HG03159 (cell line): ENCODE data around the gene ZNF771.

ENCODE experiments used
- ATAC-seq: cut with Tn5 transposase; IDR thresholded peaks from one replicate; pipeline ENCODE4 v1.9.1; 2021; ENCODE audit warnings: mild to moderate bottlenecking, moderate library complexity; ENCODE audit not compliant: unreplicated experiment

Gene ZNF771

DNA sequence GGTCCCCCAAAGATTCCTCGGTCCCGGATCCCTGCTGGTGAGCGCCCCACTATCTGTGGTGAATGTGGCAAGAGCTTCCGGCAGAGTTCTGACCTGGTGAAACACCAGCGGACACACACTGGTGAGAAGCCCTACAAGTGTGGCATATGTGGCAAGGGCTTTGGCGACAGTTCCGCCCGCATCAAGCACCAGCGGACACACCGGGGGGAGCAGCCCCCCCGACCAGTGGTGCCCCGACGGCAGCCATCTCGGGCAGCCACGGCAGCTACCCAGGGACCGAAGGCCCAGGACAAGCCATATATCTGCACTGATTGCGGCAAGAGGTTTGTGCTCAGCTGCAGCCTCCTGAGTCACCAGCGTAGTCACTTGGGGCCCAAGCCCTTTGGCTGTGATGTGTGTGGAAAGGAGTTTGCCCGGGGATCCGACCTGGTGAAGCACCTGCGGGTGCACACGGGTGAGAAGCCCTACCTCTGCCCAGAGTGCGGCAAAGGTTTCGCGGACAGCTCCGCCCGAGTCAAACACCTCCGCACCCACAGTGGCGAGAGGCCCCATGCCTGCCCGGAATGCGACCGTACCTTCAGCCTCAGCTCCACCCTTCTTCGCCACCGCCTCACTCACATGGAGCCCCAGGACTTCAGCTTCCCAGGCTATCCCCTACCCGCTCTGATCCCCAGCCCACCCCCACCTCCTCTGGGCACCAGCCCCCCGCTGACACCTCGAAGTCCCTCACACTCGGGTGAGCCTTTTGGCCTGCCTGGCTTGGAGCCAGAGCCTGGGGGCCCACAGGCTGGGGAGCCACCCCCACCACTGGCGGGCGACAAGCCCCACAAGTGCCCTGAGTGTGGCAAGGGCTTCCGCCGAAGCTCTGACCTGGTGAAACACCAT lies 9.4 kb upstream of the ZNF771 start:
- ATAC-seq = no peak

DNA sequence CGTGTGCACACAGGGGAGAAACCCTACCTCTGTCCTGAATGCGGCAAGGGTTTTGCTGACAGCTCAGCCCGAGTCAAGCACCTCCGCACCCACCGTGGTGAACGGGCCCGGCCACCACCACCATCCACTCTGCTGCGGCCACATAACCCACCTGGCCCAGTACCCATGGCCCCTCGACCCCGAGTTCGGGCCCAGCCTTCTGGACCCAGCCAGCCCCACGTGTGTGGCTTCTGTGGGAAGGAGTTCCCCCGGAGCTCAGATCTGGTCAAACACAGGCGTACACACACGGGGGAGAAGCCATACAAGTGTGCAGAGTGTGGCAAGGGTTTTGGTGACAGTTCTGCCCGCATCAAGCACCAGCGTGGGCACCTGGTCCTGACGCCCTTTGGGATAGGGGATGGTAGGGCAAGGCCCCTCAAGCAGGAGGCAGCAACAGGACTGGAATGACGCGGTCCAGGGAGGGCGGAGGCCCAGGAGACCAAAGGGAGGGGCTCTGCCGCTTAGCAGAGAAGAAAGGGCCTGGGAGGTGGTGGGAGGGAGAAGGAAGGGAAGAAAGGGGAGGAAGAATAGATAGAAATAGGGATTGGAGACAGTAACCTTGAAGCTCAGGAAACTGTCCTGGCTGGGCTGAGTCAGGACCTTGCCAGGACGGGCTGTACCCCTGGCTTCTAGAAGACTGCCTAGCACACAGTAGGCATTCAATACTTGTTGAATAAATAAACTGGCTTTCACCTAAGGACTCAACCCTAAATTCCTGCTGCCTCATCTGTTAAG lies 8.6 kb upstream of the ZNF771 start:
- no peak for ATAC-seq

DNA sequence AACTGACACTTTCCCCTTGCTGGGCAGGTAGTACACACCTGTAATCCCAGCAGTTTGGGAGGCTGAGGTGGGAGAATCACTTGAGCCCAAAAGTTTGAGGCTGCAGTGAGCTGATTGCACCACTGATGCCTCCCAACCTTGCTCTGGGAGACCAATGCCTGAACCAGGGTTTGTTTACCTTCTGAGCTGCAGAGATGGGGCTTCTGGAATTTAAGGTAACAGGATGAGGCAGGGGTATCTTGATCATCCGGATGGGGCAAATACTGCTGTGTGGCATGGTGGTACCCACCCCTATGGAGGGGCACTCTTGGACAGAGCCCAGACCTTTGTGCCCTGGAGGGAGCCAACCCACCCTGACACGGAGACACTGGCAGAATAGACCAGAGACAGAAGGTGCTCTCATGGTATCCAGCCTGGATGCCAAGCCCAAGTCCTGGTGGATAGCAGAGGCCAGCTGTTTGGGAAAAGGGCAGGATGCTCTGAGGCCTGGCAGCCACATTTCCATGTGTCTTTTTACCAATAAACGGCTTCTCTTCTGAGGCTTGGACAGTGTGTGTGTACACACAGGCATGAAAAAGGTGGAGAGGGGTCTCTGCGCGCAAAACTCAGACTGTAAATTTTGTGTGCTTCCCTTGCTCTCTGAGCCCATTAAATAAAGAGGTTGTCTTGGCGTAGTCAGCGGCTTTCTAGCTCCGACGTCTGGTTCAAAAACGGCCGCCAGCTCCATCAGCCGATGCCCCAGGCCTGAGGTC lies 7.8 kb upstream of the ZNF771 start:
- no peak for ATAC-seq

DNA sequence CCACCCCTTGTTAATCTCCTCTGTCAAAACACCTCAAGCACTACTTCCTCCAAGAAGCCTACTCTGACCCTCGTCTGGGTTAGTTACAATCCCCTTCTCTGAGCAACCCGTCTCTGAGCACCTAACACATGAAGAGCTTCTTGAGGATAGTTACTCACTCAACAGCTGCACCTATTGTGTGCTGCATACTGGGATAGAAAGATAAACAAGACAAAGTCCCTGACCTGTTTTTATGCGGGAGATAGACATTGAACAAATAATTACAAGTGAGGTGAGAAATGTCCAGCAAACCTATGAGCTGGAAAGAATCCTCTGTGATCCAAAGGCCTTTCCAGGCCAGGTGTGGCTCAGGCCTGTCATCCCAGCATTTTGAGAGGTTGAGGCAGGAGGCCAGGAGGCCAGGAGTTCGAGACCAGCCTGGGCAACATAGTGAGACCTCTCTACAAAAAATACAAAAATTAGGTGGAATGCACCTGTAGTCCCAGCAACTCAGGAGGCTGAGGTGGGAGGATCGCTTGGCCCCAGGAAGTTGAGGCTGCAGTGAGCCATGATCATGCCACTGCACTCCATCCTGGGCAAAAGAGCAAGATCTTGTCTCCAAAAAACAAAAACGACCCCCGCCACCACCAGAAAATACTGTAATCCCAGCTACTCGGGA lies 5.5 kb upstream of the ZNF771 start:
- ATAC-seq = no peak

DNA sequence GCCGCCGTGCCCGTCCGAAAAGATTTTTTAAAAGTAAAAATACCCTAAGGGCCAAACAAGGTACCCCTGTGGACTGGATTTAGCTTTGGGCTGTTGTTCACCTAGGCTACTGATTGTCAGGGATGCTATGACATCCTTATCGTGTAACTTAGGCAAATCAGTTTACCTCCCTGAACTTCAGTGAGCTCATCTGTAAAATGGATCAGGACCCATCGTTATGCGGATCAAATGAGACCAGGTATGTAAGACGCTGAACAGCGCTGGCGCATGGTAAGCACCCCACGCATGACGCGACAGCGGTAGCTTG lies 658 bp upstream of the ZNF771 start:
- no peak for ATAC-seq

DNA sequence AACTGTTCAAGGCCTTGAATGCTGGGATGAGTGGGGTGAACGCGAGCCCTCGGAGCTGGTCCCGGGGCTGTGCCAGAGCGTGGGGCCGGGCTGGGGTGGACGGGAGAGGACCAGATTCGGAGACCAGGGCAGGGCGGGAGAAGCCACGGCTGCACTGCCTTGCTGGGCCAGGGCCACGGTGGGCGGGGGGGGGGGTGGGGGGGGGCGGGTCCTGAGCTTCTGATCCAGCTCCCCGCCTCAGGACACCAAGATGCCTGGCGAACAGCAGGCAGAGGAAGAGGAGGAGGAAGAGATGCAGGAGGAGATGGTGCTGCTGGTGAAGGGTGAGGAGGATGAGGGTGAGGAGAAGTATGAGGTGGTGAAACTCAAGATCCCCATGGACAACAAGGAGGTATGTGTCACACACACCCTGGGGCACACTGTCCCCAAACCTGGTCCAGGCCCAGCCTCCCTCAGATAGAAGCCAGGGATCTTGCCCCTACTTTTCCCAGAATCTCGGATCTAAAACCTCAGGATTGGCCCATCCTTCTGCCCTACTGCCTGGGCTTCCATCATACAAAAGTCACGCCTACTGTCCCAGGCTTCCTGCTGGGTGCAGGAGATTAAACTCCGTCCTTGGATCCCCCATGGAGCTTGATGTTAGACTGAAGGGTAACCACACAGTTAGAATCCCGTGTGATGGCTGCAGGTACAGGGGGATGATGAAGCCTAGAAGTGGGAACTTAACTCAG lies 563 bp downstream of the ZNF771 start:
- ATAC-seq = no peak

DNA sequence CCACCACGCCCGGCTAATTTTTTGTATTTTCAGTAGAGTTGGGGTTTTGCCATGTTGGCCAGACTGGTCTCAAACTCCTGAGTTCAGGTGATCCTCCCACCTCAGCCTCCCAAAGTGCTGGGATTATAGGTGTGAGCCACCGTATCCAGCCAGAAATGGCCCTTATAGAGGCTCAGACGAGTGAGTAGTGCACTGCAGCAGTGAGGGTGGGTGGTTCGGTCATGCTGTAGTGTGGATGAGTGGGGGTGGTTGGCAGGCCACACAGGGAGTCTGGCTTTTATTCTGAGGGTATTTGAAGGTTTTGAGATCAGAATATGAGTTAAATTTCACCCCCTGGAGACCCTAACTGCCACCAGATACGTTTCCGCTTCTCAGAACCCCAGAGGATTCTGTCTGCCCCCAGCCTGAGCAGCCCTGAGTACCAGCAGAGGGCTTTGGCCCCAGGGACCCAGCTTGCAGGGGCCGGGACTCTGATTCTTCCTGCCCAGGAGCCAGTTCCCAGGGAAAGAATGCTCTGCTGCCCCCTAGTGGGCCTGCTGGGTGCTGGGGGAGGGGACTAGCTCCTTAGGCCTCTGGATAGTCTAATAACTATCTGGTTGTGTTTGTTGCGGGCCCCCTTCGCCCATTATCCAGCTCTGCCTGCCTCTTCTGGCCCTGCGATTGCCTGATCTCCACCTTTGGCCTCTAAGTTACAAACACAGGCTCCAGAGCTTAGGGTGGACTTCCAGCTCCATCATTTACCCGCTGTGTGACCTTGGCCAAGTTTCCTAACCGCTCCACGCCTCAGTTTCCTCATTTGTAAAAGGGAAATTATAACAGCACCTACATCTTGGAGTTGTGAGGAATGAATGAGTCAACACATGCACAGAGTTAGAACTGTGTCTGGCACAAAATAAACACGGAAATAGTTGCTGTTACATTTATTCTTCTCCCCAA lies 2.0 kb downstream of the ZNF771 start:
- ATAC-seq = no peak

DNA sequence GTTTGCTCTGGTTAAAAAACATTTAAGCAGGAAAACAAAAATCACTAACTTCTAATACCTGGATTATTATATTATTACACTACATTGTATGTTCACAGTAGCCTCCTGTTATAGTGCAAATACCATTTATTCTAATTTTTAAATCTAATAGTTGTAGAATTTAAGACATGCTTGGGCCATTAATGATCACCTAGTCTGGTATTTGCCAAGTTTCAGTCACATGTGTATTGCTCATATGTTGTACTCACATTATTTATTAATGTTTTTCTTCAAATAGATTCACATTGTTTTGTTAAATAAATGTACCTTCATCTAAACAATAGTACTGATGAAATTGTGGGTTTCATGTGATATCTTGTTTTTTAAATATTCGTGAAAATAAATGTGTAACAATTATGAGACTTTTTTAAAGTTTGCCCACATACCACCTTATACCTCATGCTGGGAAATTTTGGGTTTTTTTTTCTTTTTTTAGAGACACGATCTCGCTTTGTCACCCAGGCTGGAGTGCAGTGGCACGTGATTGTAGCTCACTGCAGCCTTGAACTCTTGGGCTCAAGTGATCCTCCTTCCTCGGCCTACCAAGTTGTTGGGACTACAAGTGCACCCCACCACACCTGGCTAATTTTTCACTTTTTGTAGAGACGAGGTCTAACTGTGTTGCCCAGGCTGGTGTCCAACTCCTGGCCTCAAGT lies 5.9 kb downstream of the ZNF771 start:
- no peak for ATAC-seq

DNA sequence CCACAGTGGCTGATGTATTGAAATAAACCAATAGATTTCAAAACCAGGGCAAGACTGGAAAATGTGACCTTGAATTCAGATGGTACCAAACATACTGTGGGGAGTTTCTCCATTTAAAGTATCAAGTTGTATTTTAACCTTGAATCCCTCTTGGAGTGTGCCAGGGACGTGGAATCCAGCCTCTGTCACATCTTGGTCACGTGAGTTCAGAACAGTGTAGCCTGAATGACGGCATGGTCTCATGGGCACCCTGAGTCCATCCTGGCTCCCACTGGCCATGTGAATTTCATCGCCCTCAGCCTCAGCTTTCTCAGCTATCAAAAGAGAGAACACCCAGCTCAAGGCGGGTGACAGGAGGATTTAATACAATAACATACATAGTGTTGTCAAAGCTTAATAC lies 6.8 kb downstream of the ZNF771 start:
- ATAC-seq = no peak

DNA sequence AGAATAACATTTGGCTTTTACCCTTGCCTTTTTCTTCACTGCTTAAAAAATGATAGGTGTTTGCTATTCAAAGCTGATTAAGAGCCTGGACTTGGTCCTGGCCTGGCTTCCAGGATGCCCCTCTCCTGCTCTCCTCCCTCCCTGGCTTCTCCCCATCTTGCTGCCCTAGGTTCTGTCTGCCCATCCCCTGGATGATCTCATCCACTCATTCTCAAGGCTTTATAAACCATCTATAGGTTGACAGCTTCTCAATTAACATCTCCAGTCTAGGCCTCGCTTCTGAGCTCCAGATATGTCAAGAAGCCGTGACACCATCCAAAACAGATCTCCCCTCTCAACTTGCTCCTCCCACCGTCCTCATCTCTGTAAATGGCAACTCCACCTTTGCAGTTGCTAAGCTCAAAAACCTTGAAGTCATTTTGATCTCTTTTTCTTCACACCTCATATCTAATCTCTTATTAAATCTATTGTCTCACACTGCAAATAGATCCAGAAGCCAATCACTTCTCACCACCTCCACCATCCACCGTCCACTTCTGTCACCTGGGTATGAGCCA lies 8.7 kb downstream of the ZNF771 start:
- no peak for ATAC-seq

DNA sequence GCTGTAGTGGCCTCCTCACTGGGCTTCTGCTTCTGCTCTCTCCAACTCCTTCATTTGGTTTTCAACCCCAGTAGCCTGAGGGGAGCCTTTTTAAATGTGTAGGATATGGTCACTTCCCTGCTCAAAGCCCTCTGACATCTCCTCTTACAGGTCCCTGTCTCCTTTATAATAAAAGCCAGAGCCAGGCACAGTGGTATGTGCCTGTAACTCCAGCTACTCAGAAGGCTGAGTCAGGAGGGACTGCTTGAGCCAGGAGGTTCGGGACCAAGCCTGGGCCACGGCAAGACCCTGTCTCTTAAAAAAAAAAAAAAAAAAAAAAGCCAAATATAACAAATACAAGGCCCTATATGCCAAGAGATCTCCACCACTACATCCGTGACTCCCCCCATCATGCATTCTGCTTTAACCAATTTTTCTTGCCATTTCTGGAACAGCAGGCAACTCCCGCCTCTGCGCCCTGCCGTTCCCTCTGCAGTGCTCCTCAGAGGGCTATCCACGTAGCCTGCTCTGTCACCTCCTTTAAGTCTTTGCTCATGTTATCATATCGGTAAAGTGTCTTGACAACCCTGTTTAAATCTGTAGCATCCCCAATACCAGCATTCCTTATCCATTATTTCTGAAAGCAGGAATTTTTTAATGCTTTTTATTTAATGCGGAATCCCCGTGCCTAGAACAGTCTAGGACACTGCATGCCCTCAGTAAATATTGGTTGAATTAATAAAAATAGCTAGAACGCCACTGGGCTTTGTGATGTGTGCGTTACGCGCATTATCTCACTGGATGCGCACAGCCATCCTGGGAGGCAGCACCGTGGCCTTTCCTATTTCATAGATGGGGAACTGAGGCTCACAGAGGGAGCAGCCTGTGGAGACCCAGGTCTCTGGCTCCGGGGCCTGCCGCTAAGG lies 9.5 kb downstream of the ZNF771 start:
- no peak for ATAC-seq

DNA sequence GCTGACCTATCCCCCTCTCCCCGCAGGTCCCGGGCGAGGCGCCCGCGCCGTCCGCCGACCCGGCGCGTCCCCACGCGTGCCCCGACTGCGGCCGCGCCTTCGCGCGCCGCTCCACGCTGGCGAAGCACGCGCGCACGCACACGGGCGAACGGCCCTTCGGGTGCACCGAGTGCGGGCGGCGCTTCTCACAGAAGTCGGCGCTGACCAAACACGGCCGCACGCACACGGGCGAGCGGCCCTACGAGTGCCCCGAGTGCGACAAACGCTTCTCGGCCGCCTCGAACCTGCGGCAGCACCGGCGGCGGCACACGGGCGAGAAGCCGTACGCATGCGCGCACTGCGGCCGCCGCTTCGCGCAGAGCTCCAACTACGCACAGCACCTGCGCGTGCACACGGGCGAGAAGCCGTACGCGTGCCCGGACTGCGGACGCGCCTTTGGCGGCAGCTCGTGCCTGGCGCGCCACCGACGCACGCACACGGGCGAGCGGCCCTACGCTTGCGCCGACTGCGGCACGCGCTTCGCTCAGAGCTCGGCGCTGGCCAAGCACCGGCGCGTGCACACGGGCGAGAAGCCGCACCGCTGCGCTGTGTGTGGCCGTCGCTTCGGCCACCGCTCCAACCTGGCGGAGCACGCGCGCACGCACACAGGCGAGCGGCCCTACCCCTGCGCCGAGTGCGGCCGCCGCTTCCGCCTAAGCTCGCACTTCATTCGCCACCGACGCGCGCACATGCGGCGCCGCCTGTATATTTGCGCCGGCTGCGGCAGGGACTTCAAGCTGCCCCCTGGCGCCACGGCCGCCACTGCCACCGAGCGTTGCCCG lies 10.3 kb downstream of the ZNF771 start:
- peak; percentile 71 for ATAC-seq

DNA sequence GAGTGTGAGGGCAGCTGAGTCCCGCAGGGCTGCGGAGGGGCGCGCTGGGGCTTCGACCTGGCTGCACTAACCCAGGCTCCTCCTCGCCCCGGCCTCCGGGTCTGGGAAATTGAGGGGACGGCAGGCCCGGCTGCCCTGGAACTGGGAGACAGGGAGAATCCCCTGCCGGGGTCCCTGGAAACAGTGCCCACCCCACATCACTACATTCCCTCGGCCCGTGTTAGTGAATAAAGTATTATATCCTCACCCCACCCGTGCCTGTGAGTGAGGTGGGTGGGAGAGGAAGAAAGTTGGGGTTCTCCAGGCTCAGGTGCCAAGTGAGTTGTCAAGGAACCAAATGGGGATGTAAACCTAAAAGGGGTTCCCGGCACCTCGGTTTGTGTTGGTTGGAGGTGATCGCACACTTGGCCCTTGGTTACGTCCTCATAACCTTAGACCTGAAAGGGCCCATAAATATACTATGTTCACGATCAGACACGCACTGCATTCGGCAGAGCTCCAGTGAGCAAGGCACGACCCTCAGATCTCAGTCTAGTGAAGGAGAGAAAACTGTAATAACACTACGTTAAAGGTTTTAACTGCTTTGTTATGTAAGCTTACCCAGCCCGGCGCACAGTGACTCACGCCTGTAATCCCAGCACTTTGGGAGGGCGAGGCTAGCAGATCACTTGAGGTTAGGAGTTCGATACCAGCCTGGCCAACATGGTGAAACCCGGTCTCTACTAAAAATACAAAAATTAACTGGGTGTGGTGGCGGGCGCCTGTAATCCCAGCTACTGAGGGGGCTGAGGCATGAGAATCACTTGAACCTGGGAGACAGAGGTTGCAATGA lies 11.2 kb downstream of the ZNF771 start:
- ATAC-seq = no peak

DNA sequence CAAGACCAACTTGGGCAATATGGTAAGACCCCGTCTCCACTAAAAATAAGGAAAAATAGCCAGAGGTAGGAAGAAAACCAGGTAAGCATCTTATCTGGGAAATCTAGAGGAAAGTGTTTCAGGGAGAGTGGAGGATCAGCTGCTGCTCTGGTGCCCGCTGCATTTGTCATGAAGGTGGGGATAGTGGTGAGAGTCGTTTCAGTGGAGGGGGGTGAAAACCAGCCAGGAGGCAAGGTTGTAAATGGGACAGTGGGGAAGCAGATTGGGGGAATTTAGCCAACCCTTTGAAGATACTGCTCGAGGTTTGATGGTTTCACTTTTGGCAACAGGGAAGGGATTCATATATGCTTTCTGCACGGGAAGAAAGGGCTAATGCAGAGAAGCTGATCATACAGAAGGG lies 13.6 kb downstream of the ZNF771 start:
- ATAC-seq = no peak

DNA sequence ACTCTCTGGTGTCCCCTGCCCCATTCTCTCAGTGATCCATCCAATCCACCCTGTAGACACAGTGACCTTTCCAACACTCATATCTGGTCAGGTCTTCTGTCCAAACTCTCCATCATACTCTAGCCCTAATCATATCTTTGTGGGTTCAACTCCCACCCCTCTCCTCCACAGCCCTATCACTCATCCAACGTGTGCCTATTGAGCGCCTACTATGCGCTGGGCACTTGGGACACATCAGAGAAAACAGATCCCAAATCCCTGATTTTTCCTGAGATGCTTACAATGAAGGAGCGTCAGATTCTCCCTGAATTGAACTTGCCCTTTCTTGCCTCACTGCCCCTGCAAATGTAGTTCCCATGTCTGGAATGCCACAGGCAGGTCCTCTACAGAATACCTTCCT lies 20.6 kb downstream of the ZNF771 start:
- ATAC-seq = no peak

DNA sequence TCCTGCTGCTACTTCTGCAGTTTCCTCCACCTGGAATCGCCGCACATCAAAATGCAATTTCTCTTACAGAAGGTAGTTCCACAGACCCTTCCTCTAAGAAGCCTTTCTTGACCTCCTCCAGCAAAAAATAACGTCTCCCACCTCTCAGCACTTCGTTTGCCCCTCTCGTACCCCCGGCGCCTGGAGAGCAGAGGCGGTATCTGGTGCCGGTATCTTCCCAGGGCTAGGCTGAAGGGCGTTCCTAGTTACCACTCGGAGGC lies 21.9 kb downstream of the ZNF771 start:
- ATAC-seq = peak; percentile 27
